OCI-LY3 (cell line): ENCODE measurements around the gene CNNM1.

Experiments used
- CTCF ChIP-seq: fragments of 200-600, 300-600 bp; sonication (generic); IDR thresholded peaks from 2 replicates; pipeline ENCODE4 v1.5.1; 2014; ENCODE audit warnings: antibody characterized with exemption, low read length, low read depth
- EZH2phosphoT487 ChIP-seq: fragments of 200-600 bp; shearing (Covaris generic); IDR thresholded peaks from 2 replicates; pipeline ENCODE4 v1.6.1; 2018; ENCODE audit warnings: antibody characterized with exemption, mixed run types, low read depth

DNA sequence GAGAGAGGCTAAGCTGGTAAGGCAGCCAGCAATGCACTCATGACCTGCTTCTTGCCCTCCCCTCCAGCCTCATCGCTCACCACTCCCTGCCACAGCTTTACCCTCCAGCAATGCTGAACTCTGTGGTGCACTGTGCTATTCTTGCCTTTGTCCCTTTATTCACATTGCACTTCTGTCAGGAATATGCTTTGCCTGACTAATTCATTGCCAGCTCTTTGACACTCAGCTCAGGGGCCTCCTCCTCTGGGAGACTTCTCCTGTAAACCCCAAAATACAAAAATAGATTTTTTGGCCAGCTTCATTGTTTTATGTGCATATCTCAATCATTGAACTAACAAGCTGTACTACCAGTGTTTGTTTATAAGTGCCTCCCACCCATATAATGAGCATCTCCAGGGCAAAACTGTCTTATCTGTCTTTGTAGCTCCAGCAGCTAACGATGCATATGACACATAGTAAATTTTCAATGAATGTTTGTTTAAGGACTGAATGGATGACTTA, 8.2 kb downstream of the CNNM1 start:
- TF ChIP-seq CTCF (no peak), EZH2phosphoT487 (no peak)
